Measurements from ENCODE around the gene RPAP3.
"Not testable (repeated sequence)": the region's sequence is repeated elsewhere in the genome, so short reads cannot be mapped to it uniquely, and the experiment has no call there.

The RPAP3 gene

DNA sequence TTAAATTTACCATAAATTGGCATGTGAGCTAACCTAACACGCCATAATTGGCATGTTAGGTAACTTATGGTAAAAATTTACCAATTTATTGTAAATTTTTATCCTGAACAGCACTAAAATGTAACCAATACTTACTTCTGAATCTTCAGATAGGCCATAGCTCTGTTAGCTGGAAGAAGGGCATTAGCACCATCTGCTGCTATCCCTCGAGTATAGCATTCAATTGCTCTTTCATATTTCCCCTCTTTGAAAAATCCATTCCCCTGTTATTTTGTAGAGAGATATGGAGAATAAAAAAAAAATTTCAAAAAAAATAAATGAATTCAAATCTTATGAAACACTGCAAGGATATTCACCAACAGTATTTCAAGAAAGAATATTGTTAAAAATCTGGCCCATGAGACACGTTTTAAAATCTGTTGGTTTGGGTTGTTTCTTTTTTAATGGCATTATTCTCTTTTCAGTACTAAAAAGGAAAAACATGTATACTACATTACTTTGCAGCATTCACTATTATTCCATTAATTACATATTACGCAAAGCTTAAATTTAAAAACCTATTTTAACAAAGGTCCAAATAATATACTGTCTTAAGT, 19.1 kb downstream of the RPAP3 start:
- Histone ChIP-seq H3K4me1 (peaks cover 7% of the 10 kb centered on the region), H3K4me3 (ENCODE audit: low read depth, low read length) (no peak overlapping the region), H3K79me2 (no peaks in the 10 kb centered on the region), H3K36me3 (ENCODE audit: control insufficient read depth, insufficient read depth, low read length) (no peaks in the 10 kb centered on the region), H3K4me2 (ENCODE audit: low read length) (no peak overlapping the region), H3K27ac (no peak overlapping the region), H3K9ac (no peak overlapping the region), H2AFZ (no peak overlapping the region), H3K9me3 (ENCODE audit: control insufficient read depth, low read length) (no peaks in the 10 kb centered on the region), H3K27me3 (ENCODE audit: control insufficient read depth, insufficient read depth, low read length) (no peaks in the 10 kb centered on the region)
- TF ChIP-seq, protein P1, sequence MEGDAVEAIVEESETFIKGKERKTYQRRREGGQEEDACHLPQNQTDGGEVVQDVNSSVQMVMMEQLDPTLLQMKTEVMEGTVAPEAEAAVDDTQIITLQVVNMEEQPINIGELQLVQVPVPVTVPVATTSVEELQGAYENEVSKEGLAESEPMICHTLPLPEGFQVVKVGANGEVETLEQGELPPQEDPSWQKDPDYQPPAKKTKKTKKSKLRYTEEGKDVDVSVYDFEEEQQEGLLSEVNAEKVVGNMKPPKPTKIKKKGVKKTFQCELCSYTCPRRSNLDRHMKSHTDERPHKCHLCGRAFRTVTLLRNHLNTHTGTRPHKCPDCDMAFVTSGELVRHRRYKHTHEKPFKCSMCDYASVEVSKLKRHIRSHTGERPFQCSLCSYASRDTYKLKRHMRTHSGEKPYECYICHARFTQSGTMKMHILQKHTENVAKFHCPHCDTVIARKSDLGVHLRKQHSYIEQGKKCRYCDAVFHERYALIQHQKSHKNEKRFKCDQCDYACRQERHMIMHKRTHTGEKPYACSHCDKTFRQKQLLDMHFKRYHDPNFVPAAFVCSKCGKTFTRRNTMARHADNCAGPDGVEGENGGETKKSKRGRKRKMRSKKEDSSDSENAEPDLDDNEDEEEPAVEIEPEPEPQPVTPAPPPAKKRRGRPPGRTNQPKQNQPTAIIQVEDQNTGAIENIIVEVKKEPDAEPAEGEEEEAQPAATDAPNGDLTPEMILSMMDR (IDR thresholded peaks at IDR 0.05), result peak; percentile 70

DNA sequence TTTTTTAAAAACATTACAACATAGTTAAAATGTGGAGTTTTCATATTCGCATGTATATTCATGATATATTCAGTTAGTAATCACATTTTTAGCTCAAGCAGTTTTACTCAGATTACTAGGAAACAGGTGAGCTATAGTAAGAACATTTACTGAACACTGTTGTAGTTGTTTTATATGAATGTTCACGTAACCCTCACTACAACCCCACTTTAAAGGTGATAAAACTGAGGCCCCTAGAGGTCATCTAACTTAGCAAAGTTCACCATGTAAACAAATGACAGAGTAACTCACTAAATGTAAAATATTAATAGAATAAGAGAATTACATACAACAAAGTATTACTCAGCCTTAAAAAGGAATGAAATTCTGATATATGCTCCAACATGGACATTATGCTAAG, 26.0 kb downstream of the RPAP3 start:
- Histone ChIP-seq H3K36me3 (ENCODE audit: control insufficient read depth, insufficient read depth, low read length) (no peaks in the 10 kb centered on the region), H3K4me3 (ENCODE audit: low read depth, low read length) (no peak overlapping the region)
- TF ChIP-seq, protein P1 (IDR thresholded peaks at IDR 0.05), result no peak

DNA sequence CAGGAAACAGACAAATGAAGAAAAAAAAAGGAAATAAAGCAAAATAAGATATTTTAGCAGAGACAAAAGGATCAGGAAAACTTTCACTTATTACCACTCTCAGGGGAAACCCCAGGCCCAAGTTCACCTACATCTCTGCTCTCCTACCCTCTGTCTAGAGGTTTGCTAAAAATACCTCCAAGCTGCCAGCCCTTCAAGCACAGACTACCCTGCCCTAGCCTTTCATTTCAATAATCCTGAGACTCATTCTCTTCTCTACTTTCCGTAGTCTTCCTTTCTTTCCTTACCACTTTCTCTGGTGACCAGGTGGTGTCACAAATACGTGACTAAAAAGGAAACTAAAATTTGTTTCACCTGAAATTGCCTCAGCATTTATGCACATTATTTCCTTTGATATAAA, 33.8 kb downstream of the RPAP3 start:
- Histone ChIP-seq H3K27ac (no peak overlapping the region), H3K9me3 (ENCODE audit: control insufficient read depth, low read length) (no peaks in the 10 kb centered on the region), H2AFZ (no peak overlapping the region), H3K27me3 (ENCODE audit: control insufficient read depth, insufficient read depth, low read length) (no peaks in the 10 kb centered on the region), H3K36me3 (ENCODE audit: control insufficient read depth, insufficient read depth, low read length) (no peaks in the 10 kb centered on the region), H3K79me2 (no peaks in the 10 kb centered on the region), H3K4me2 (ENCODE audit: low read length) (no peak overlapping the region), H3K4me3 (ENCODE audit: low read depth, low read length) (no peak overlapping the region), H3K9ac (no peak overlapping the region), H3K4me1 (peaks cover 7% of the 10 kb centered on the region)
- TF ChIP-seq, protein P1 (IDR thresholded peaks at IDR 0.05), result no peak

More for the DNA sequence above, 26.0 kb downstream of the RPAP3 start:
- Histone ChIP-seq H3K27ac (no peak overlapping the region), H3K27me3 (ENCODE audit: control insufficient read depth, insufficient read depth, low read length) (no peaks in the 10 kb centered on the region), H2AFZ (no peak overlapping the region), H3K4me2 (ENCODE audit: low read length) (peak overlapping the region; percentile 40), H3K9ac (no peak overlapping the region), H3K4me1 (peaks cover 14% of the 10 kb centered on the region), H3K9me3 (ENCODE audit: control insufficient read depth, low read length) (no peaks in the 10 kb centered on the region), H3K79me2 (no peaks in the 10 kb centered on the region)

DNA sequence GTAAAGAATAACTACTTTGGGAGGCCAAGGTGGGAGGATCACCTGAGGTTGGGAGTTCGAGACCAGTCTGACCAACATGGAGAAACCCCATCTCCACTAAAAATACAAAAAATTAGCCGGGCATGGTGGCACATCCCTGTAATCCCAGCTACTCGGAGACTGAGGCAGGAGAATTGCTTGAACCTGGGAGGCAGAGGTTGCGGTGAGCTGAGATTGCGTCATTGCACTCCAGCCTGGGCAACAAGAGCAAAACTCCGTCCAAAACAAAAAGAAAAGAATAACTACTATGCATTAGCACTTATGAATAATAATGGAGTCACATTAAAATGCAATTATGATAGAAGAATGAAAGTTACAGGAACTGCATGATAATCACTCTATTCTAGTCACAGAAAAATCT, 37.9 kb downstream of the RPAP3 start:
- not testable (repeated sequence) for H3K4me3 ChIP-seq (ENCODE audit: low read depth, low read length); H3K4me2 ChIP-seq (ENCODE audit: low read length); H3K9ac ChIP-seq; H3K27ac ChIP-seq; H3K36me3 ChIP-seq (ENCODE audit: control insufficient read depth, insufficient read depth, low read length); H3K27me3 ChIP-seq (ENCODE audit: control insufficient read depth, insufficient read depth, low read length); H3K4me1 ChIP-seq; H2AFZ ChIP-seq; H3K79me2 ChIP-seq; H3K9me3 ChIP-seq (ENCODE audit: control insufficient read depth, low read length)

DNA sequence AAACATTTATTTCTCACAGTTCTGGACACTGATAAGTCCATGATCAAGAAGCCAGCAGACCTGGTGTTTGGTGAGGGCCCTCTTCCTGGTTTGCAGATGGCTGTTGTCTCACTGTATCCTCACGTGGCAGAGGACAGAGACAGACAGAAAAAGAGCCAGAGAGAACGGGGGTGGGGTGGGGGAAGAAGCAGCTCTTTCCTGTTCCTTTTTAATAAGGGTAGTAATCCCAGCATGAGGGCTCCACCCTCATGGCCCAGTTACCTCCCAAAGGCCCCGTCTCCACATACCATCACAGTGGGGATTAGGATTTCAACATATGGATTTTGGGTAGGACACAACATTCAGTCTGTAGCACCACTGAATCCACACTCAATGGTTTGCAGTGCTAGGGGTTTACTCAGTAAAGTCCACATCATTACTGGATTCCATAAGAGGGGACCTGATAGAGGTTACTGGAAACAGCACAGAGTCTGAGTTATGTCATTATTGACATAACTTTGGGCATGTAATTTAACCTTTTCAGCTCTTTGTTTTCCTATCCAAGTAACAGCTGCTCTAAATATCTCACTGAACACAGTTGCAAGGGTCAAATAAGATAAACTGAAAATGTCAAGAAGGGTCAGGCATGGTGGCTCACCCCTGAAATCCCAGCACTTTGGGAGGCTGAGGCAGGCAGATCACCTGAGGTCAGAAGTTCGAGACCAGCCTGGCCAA, 53.2 kb downstream of the RPAP3 start:
- Histone ChIP-seq H3K4me3 (ENCODE audit: low read depth, low read length) (no peak overlapping the region), H2AFZ (no peak overlapping the region), H3K36me3 (ENCODE audit: control insufficient read depth, insufficient read depth, low read length) (no peaks in the 10 kb centered on the region), H3K4me1 (peaks cover 21% of the 10 kb centered on the region), H3K79me2 (no peaks in the 10 kb centered on the region), H3K27me3 (ENCODE audit: control insufficient read depth, insufficient read depth, low read length) (no peaks in the 10 kb centered on the region), H3K4me2 (ENCODE audit: low read length) (no peak overlapping the region), H3K9me3 (ENCODE audit: control insufficient read depth, low read length) (no peaks in the 10 kb centered on the region), H3K9ac (no peak overlapping the region), H3K27ac (no peak overlapping the region)
- TF ChIP-seq, protein P1 (IDR thresholded peaks at IDR 0.05), result no peak
